Mammary epithelial cell (primary cell): ENCODE results near the gene DHX34.

ENCODE experiments used
- CTCF ChIP-seq, 2 donors: IDR thresholded peaks in 1 of 2; conservative IDR thresholded peaks in 1 of 2; 2 replicates each; pipeline ENCODE4 v1.5.1; 2011 to 2012; ENCODE audit warnings: inconsistent platforms in 2 of 2, low read length in 2 of 2, mild to moderate bottlenecking in 2 of 2, control low read depth in 1 of 2, low read depth in 1 of 2; ENCODE audit not compliant: insufficient read depth in 1 of 2; ENCODE audit errors: extremely low read depth in 1 of 2
- EZH2 ChIP-seq: IDR thresholded peaks from 2 replicates; pipeline ENCODE4 v1.6.1; 2012; ENCODE audit warnings: low read length, inconsistent platforms, borderline replicate concordance

- TF ChIP-seq CTCF (conservative IDR thresholded peaks at IDR 0.05 in 1 of 2, IDR thresholded peaks at IDR 0.05 in 1 of 2; ENCODE audit: extremely low read depth in 1 of 2, insufficient read depth in 1 of 2, low read depth in 1 of 2, low read length in 2 of 2) (no peak), EZH2 (no peak)
Observed at GRCh38 chr19:47381653-47382279, 32.7 kb downstream of the DHX34 start.
